Esophagus muscularis mucosa (tissue), 4 donors: ENCODE measurements around the gene SGK1. TPM values are rescaled to one million over a fixed set of nuclear protein-coding genes. Genes with fewer than 3 reads are reported as not detected.
A peak's percentile ranks its signal among the peaks of the same experiment; 100 is the strongest.

ENCODE experiments used
- DNase-seq: peaks from one replicate; pipeline ENCODE4 v3.0.0-alpha.2; 2017; ENCODE audit errors: extremely low spot score
- H3K27ac ChIP-seq, 4 donors: fragments of 200-600 bp; sonication (generic); replicated peaks in 1 of 4; 1 replicate in 3 of 4; 2 replicates in 1 of 4; pipeline ENCODE4 v1.5.1; 2016 to 2019; ENCODE audit warnings: mild to moderate bottlenecking in 1 of 4
- H3K27me3 ChIP-seq, 4 donors: fragments of 200-600 bp; sonication (generic); one replicate each; pipeline versions ENCODE4 v1.5.1 to v1.6.0; 2016 to 2019
- H3K36me3 ChIP-seq, 4 donors: fragments of 200-600 bp; sonication (generic); one replicate each; pipeline ENCODE4 v1.5.1; 2016 to 2019
- H3K4me1 ChIP-seq, 4 donors: fragments of 200-600 bp; sonication (generic); one replicate each; pipeline ENCODE4 v1.5.1; 2016 to 2019
- H3K4me3 ChIP-seq, 4 donors: fragments of 200-600 bp; sonication (generic); 1 replicate in 2 of 4; 2 replicates in 2 of 4; pipeline ENCODE4 v1.5.1; 2016 to 2019; ENCODE audit warnings: mild to moderate bottlenecking in 4 of 4, moderate library complexity in 1 of 4
- H3K9me3 ChIP-seq, 4 donors: fragments of 200-600 bp; sonication (generic); 1 replicate in 3 of 4; 2 replicates in 1 of 4; pipeline ENCODE4 v1.5.1; 2016 to 2019
- CTCF ChIP-seq, 3 experiments: fragments of 200-600 bp in 2 of 3; fragments of 450-650 bp in 1 of 3; sonication (generic) in 2 of 3; IDR thresholded peaks; one replicate each; pipeline ENCODE4 v1.5.1; 2017 to 2019; ENCODE audit warnings: antibody characterized with exemption in 3 of 3, mild to moderate bottlenecking in 2 of 3, moderate library complexity in 1 of 3
- EP300 ChIP-seq: sonication (generic); formaldehyde crosslinking; IDR thresholded peaks from one replicate; pipeline ENCODE4 v1.6.1; 2017; ENCODE audit warnings: antibody characterized with exemption
- POLR2A ChIP-seq: fragments of 450-650 bp; IDR thresholded peaks from one replicate; pipeline ENCODE4 v1.6.1; 2017; ENCODE audit warnings: antibody characterized with exemption, moderate library complexity, mild to moderate bottlenecking, low read depth
- POLR2AphosphoS5 ChIP-seq, 2 donors: sonication (generic); formaldehyde crosslinking; IDR thresholded peaks; one replicate each; pipeline ENCODE4 v1.6.1; 2017; ENCODE audit warnings: antibody characterized with exemption in 2 of 2
- WGBS: methylation state at CpG from one replicate; pipeline ENCODE4 v1.1.5; 2018; 5-methylcytosine and 5-hydroxymethylcytosine counted together
- intact Hi-C: fragments of 100-400 bp; cut with DNase I; formaldehyde crosslinking; loops from one replicate; pipeline ENCODE4 v1.15.1; 2023
- total RNA-seq, 4 donors: library from RNA; depleted of rRNA; stranded (reverse); fragments of >200 nt; gene quantifications; one replicate each; pipeline versions ENCODE4 v1.1.0 to v1.2.1, GENCODE V29; 2016

Gene SGK1
- total RNA-seq, 4 donors from 2014 or later = 30.7 to 52.8 (median 43.9) TPM

GRCh38 chr6:134190883-134191282 lies 127.0 kb downstream of the SGK1 start:
- Histone ChIP-seq H3K4me1 (no peaks in the 10 kb centered on the region), H3K4me3 (no peak overlapping the region), H3K27me3 (no peaks in the 10 kb centered on the region), H3K9me3 (no peaks in the 10 kb centered on the region), H3K27ac (no peak overlapping the region), H3K36me3 (no peaks in the 10 kb centered on the region)
- DNase-seq = no peak
- no peak for TF ChIP-seq POLR2A
- TF ChIP-seq POLR2AphosphoS5 (IDR thresholded peaks at IDR 0.05) = no peak
- no peak for TF ChIP-seq CTCF (IDR thresholded peaks at IDR 0.05)
- TF ChIP-seq EP300 = no peak
- WGBS = 67% methylated on average over 3 of the region's 3 CpGs
- intact Hi-C loops = no loop called here

- DNase-seq = peak; percentile 83
- Histone ChIP-seq H3K9me3 (no peaks in the 10 kb centered on the region), H3K27ac (no peak overlapping the region), H3K36me3 (no peaks in the 10 kb centered on the region), H3K27me3 (no peaks in the 10 kb centered on the region), H3K4me3 (no peak overlapping the region), H3K4me1 (no peaks in the 10 kb centered on the region)
- TF ChIP-seq POLR2A = no peak
- TF ChIP-seq CTCF (IDR thresholded peaks at IDR 0.05) = no peak
- no peak for TF ChIP-seq EP300
- no peak for TF ChIP-seq POLR2AphosphoS5 (IDR thresholded peaks at IDR 0.05)
- intact Hi-C loops = no loop called here
- WGBS = 92% methylated on average over 3 of the region's 3 CpGs
These were observed 130.2 kb downstream of the SGK1 start for GRCh38 chr6:134187751-134188150.

- intact Hi-C loops = no loop called here
These were observed 130.8 kb downstream of the SGK1 start for GRCh38 chr6:134187154-134187553.

GRCh38 chr6:134186355-134186754 lies 131.6 kb downstream of the SGK1 start:
- DNase-seq = peak; percentile 1
- Histone ChIP-seq H3K9me3 (no peaks in the 10 kb centered on the region), H3K4me1 (no peaks in the 10 kb centered on the region), H3K36me3 (no peaks in the 10 kb centered on the region), H3K4me3 (no peak overlapping the region), H3K27ac (no peak overlapping the region), H3K27me3 (no peaks in the 10 kb centered on the region)
- TF ChIP-seq EP300 (no peak), CTCF (IDR thresholded peaks at IDR 0.05) (no peak), POLR2AphosphoS5 (IDR thresholded peaks at IDR 0.05) (no peak), POLR2A (no peak)
- 90% methylated on average over 2 of the region's 2 CpGs for WGBS
- intact Hi-C loops = no loop called here

More at GRCh38 chr6:134187154-134187553, 130.8 kb downstream of the SGK1 start:
- Histone ChIP-seq H3K4me3 (no peak overlapping the region), H3K9me3 (no peaks in the 10 kb centered on the region), H3K4me1 (no peaks in the 10 kb centered on the region), H3K27ac (no peak overlapping the region), H3K36me3 (no peaks in the 10 kb centered on the region), H3K27me3 (no peaks in the 10 kb centered on the region)
- DNase-seq = no peak
- no peak for TF ChIP-seq POLR2A
- no peak for TF ChIP-seq EP300
- no peak for TF ChIP-seq CTCF (IDR thresholded peaks at IDR 0.05)
- TF ChIP-seq POLR2AphosphoS5 (IDR thresholded peaks at IDR 0.05) = no peak
- WGBS = 58% methylated on average over 2 of the region's 2 CpGs

- Histone ChIP-seq H3K27ac (no peak overlapping the region), H3K4me1 (no peaks in the 10 kb centered on the region), H3K9me3 (no peaks in the 10 kb centered on the region), H3K27me3 (no peaks in the 10 kb centered on the region), H3K4me3 (no peak overlapping the region), H3K36me3 (no peaks in the 10 kb centered on the region)
- TF ChIP-seq POLR2AphosphoS5 (IDR thresholded peaks at IDR 0.05) (no peak), POLR2A (no peak), CTCF (IDR thresholded peaks at IDR 0.05) (no peak), EP300 (no peak)
- DNase-seq = peak; percentile 21
- intact Hi-C loops = no loop called here
These were observed 132.6 kb downstream of the SGK1 start for GRCh38 chr6:134185277-134185676.
